Measurements from ENCODE around the gene EPB41L2.
"Not testable (repeated sequence)": the region's sequence is repeated elsewhere in the genome, so short reads cannot be mapped to it uniquely, and the experiment has no call there.

EPB41L2 gene

DNA sequence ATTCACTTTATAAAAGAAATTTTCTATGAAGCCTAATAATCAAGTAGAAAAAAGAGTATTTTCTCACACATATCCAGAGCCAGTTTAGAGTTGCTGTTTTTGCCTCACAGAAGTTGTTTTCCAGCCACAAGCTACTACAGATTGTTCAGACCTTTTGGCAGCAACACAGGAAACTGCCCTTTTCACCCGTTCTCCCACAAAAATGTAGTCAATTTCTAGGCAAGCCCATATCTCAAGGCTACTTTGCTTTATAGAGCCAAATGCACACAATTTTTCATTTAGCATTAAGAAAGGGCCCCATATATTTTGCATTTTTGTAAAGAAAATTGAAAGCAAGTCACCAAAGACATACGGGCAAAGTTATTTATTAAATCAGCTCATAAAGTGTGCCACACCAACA is 49.5 kb downstream of the EPB41L2 start:
- DNase-seq (ENCODE audit: low read depth) = peak; percentile 85
- TF ChIP-seq, protein P1, sequence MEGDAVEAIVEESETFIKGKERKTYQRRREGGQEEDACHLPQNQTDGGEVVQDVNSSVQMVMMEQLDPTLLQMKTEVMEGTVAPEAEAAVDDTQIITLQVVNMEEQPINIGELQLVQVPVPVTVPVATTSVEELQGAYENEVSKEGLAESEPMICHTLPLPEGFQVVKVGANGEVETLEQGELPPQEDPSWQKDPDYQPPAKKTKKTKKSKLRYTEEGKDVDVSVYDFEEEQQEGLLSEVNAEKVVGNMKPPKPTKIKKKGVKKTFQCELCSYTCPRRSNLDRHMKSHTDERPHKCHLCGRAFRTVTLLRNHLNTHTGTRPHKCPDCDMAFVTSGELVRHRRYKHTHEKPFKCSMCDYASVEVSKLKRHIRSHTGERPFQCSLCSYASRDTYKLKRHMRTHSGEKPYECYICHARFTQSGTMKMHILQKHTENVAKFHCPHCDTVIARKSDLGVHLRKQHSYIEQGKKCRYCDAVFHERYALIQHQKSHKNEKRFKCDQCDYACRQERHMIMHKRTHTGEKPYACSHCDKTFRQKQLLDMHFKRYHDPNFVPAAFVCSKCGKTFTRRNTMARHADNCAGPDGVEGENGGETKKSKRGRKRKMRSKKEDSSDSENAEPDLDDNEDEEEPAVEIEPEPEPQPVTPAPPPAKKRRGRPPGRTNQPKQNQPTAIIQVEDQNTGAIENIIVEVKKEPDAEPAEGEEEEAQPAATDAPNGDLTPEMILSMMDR (conservative IDR thresholded peaks at IDR 0.05; ENCODE audit: control insufficient read depth, insufficient read depth, low read depth, low read length) = no peak

DNA sequence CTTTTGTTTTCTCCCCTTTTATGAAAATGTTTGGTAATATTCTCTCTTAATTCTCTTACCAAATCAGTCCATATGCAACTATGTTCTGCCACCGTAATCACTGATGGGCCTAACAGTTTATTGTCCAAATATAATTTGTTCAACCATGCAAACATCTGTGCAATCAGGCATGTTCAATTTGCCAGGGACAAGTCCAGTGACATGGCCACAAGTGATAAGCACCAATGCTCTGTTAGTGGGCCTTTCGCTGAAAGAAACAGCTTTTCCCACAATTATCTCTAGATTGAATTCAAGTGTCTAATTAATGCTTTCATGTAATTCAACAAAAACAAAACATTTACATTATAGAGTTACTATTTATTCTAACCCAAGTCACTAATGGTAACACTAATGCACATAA is 53.3 kb downstream of the EPB41L2 start:
- H3K4me3 ChIP-seq (ENCODE audit: control insufficient read depth, low read depth, low read length) = no peak overlapping the region
- TF ChIP-seq, protein P1 (conservative IDR thresholded peaks at IDR 0.05; ENCODE audit: control insufficient read depth, insufficient read depth, low read depth, low read length) = no peak
- no peak for DNase-seq (ENCODE audit: low read depth)

More for the DNA sequence above, 49.5 kb downstream of the EPB41L2 start:
- H3K4me3 ChIP-seq (ENCODE audit: control insufficient read depth, low read depth, low read length) = no peak overlapping the region

DNA sequence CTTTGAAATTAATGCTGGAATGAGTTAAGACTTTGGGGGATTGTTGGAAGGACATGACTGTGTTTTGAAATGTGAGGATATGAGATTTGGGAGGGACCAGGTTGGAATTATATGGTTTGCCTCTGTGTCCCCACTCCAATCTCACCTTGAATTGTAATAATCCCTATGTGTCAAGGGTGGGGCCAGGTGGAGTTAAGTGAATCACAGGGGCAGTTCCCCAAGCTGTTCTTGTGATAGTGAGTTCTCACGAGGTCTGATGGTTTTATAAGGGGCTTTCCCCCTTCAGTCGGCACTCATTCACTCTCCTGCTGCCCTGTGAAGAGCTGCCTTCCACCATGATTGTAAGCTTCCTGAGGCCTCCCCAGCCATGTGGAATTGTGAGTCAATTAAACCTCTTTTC is 54.1 kb downstream of the EPB41L2 start:
- not testable (repeated sequence) for DNase-seq (ENCODE audit: low read depth); H3K4me3 ChIP-seq (ENCODE audit: control insufficient read depth, low read depth, low read length)

DNA sequence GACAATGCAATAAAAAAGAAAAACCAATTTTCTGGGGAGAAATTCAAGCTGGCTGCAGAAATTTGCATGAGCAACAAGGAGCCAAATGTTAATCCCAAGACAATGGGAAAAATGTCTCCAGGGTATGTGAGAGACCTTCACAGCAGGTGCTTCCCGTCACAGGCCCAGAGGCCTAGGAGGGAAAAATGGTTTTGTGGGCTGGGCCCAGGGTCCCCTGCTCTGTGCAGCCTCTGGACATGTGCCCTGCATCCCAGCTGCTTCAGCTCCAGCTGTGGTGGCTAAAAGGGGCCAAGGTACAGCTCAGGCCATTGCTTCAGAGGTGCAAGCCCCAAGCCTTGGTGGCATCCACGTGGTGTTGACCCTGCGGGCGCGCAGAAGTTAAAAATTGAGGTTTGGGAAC is 55.1 kb downstream of the EPB41L2 start:
- H3K4me3 ChIP-seq (ENCODE audit: control insufficient read depth, low read depth, low read length); DNase-seq (ENCODE audit: low read depth): not testable (repeated sequence)

DNA sequence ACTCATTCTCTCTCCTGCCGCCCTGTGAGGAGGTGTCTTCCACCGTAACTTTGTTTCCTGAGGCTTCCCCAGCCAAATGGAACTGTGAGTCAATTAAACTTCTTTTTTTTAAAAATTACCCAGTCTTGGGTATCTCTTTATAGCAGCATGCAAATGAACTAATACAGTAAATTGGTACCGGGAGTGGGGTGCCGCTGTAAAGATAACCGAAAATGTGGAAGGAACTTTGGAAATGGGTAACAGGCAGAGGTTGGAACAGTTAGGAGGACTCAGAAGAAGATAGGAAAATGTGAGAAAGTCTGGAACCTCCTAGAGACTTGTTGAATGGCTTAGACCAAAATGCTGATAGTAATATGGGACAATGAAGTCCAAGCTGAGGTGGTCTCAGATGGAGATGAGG is 55.8 kb downstream of the EPB41L2 start:
- TF ChIP-seq, protein P1 (conservative IDR thresholded peaks at IDR 0.05; ENCODE audit: control insufficient read depth, insufficient read depth, low read depth, low read length) = no peak
- H3K4me3 ChIP-seq (ENCODE audit: control insufficient read depth, low read depth, low read length) = no peak overlapping the region
- no peak for DNase-seq (ENCODE audit: low read depth)

DNA sequence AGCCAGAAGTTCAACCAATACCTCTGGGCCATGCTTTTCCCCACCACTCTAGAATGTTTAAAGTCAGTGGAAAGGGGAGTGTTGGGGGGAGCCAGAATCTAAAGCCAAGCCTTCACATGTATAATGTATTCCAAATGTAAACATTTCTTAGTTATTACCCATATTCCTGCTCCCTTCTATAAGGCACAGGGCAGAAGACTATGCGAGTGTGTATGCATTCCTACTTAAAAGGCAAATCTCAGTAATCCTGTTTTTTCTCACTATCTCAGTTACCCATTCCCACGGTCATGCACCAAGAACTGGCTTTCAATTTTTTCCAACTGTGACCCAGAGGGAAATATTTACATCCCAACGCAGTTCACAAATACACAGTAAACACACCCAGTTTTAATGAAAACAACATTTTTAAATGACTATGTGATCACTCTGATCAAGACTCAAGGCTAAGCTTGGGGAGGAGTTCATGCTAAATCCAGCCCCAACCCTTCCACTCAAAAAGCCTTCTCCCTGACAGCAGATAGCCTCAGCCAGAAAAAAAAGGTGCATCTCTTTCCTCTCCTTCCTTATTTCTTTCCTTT is 57.5 kb downstream of the EPB41L2 start:
- TF ChIP-seq, protein P1 (conservative IDR thresholded peaks at IDR 0.05; ENCODE audit: control insufficient read depth, insufficient read depth, low read depth, low read length) = no peak
- no peak overlapping the region for H3K4me3 ChIP-seq (ENCODE audit: control insufficient read depth, low read depth, low read length)
- no peak for DNase-seq (ENCODE audit: low read depth)

DNA sequence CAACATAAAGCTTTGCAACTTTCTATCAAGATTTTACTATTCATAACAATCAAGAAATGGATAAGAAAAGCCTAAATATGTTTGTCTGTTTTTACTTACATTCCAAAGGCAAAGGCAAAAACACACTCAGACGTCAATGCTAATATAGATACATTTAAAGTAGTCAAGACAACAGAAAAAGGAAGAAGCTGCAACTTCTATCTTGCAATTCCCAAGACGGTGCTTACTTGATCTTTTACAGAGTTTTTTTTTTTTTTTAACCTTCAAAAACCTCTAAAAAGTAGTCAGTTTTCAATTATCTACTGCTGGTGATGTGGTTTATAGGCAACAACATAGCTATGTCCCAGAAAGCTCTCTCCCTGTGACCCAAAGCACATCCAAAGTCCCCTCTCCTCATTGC is 58.1 kb downstream of the EPB41L2 start:
- DNase-seq (ENCODE audit: low read depth) = no peak
- H3K4me3 ChIP-seq (ENCODE audit: control insufficient read depth, low read depth, low read length) = no peak overlapping the region
- TF ChIP-seq, protein P1 (conservative IDR thresholded peaks at IDR 0.05; ENCODE audit: control insufficient read depth, insufficient read depth, low read depth, low read length) = no peak

DNA sequence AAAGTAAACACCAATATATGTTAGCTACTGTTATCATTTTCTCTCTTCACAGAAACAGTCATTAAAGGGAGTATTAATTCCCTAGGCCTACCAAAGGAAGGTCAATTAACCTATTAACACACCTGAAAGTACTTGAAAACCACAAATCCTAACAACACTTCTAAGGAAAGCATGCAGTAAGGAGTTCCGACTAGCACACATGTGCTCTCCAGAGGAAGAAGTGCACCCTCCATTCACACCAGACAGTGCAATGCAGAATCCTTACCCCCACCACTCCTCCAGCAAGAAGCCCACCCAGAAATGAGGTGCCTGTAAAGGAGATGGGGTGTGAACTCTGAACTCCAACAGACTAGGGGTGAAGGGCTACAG is 58.7 kb downstream of the EPB41L2 start:
- H3K4me3 ChIP-seq (ENCODE audit: control insufficient read depth, low read depth, low read length) = no peak overlapping the region
- TF ChIP-seq, protein P1 (conservative IDR thresholded peaks at IDR 0.05; ENCODE audit: control insufficient read depth, insufficient read depth, low read depth, low read length) = no peak
- DNase-seq (ENCODE audit: low read depth) = no peak

All from fibroblast of mammary gland (primary cell).